Measurements from ENCODE around the gene GAS7.
"Not testable (repeated sequence)": the region's sequence is repeated elsewhere in the genome, so short reads cannot be mapped to it uniquely, and the experiment has no call there.

Gene GAS7

GRCh38 chr17:9925457-9925856, 272.9 kb downstream of the GAS7 start:
- DNase-seq (ENCODE audit: low read depth, low spot score): no peak
- Histone ChIP-seq H3K9ac (ENCODE audit: insufficient read length) (no peak overlapping the region), H3K27ac (no peak overlapping the region), H3K36me3 (ENCODE audit: insufficient read depth, low read length) (no peaks in the 10 kb centered on the region), H3K9me3 (ENCODE audit: low read depth, low read length) (no peaks in the 10 kb centered on the region), H3K4me3 (no peak overlapping the region)
- no peak for TF ChIP-seq FOXP2 (optimal IDR thresholded peaks at IDR 0.05; ENCODE audit: control extremely low read depth, extremely low read length, insufficient read depth)
- TF ChIP-seq EZH2 (IDR thresholded peaks at IDR 0.05): no peak
- TF ChIP-seq POLR2AphosphoS5 (IDR thresholded peaks at IDR 0.05; ENCODE audit: borderline replicate concordance, low read depth, low read length): no peak

GRCh38 chr17:9924735-9925191, 273.6 kb downstream of the GAS7 start:
- Histone ChIP-seq H3K4me3 (no peak overlapping the region), H3K27ac (no peak overlapping the region)
- peak; percentile 5 for DNase-seq (ENCODE audit: low read depth, low spot score)

GRCh38 chr17:9922012-9922848, 276.2 kb downstream of the GAS7 start:
- Histone ChIP-seq H3K36me3 (ENCODE audit: insufficient read depth, low read length) (no peaks in the 10 kb centered on the region), H3K27ac (no peak overlapping the region), H3K9me3 (ENCODE audit: low read depth, low read length) (no peaks in the 10 kb centered on the region), H3K4me3 (no peak overlapping the region), H3K9ac (ENCODE audit: insufficient read length) (no peak overlapping the region)
- TF ChIP-seq POLR2AphosphoS5 (IDR thresholded peaks at IDR 0.05; ENCODE audit: borderline replicate concordance, low read depth, low read length): no peak
- no peak for TF ChIP-seq EZH2 (IDR thresholded peaks at IDR 0.05)
- no peak for TF ChIP-seq FOXP2 (optimal IDR thresholded peaks at IDR 0.05; ENCODE audit: control extremely low read depth, extremely low read length, insufficient read depth)
- DNase-seq (ENCODE audit: low read depth, low spot score): no peak

More at GRCh38 chr17:9924735-9925191, 273.6 kb downstream of the GAS7 start:
- H3K9ac ChIP-seq (ENCODE audit: insufficient read length): no peak overlapping the region
- no peak for TF ChIP-seq POLR2AphosphoS5 (IDR thresholded peaks at IDR 0.05; ENCODE audit: borderline replicate concordance, low read depth, low read length)
- TF ChIP-seq FOXP2 (optimal IDR thresholded peaks at IDR 0.05; ENCODE audit: control extremely low read depth, extremely low read length, insufficient read depth): no peak
- TF ChIP-seq EZH2 (IDR thresholded peaks at IDR 0.05): no peak
- no peaks in the 10 kb centered on the region for H3K9me3 ChIP-seq (ENCODE audit: low read depth, low read length)
- H3K36me3 ChIP-seq (ENCODE audit: insufficient read depth, low read length): no peaks in the 10 kb centered on the region

GRCh38 chr17:9921216-9921615, 277.2 kb downstream of the GAS7 start:
- DNase-seq (ENCODE audit: low read depth, low spot score); H3K27ac ChIP-seq; H3K36me3 ChIP-seq (ENCODE audit: insufficient read depth, low read length): not testable (repeated sequence)

GRCh38 chr17:9918804-9919352, 279.5 kb downstream of the GAS7 start:
- Histone ChIP-seq H3K9ac (ENCODE audit: insufficient read length) (no peak overlapping the region), H3K27ac (no peak overlapping the region), H3K36me3 (ENCODE audit: insufficient read depth, low read length) (no peaks in the 10 kb centered on the region), H3K4me3 (no peak overlapping the region), H3K9me3 (ENCODE audit: low read depth, low read length) (no peaks in the 10 kb centered on the region)
- no peak for TF ChIP-seq POLR2AphosphoS5 (IDR thresholded peaks at IDR 0.05; ENCODE audit: borderline replicate concordance, low read depth, low read length)
- TF ChIP-seq FOXP2 (optimal IDR thresholded peaks at IDR 0.05; ENCODE audit: control extremely low read depth, extremely low read length, insufficient read depth): no peak
- TF ChIP-seq EZH2 (IDR thresholded peaks at IDR 0.05): no peak
- DNase-seq (ENCODE audit: low read depth, low spot score): no peak

More at GRCh38 chr17:9921216-9921615, 277.2 kb downstream of the GAS7 start:
- H3K9me3 ChIP-seq (ENCODE audit: low read depth, low read length); H3K9ac ChIP-seq (ENCODE audit: insufficient read length); H3K4me3 ChIP-seq: not testable (repeated sequence)

GRCh38 chr17:9918352-9918751, 280.1 kb downstream of the GAS7 start:
- TF ChIP-seq EZH2 (IDR thresholded peaks at IDR 0.05): no peak
- TF ChIP-seq POLR2AphosphoS5 (IDR thresholded peaks at IDR 0.05; ENCODE audit: borderline replicate concordance, low read depth, low read length): no peak
- no peak for TF ChIP-seq FOXP2 (optimal IDR thresholded peaks at IDR 0.05; ENCODE audit: control extremely low read depth, extremely low read length, insufficient read depth)
- no peaks in the 10 kb centered on the region for H3K36me3 ChIP-seq (ENCODE audit: insufficient read depth, low read length)
- H3K4me3 ChIP-seq: no peak overlapping the region

GRCh38 chr17:9917801-9918200, 280.6 kb downstream of the GAS7 start:
- no peak for DNase-seq (ENCODE audit: low read depth, low spot score)
- TF ChIP-seq FOXP2 (optimal IDR thresholded peaks at IDR 0.05; ENCODE audit: control extremely low read depth, extremely low read length, insufficient read depth) (no peak), EZH2 (IDR thresholded peaks at IDR 0.05) (no peak), POLR2AphosphoS5 (IDR thresholded peaks at IDR 0.05; ENCODE audit: borderline replicate concordance, low read depth, low read length) (no peak)
- no peak overlapping the region for H3K9ac ChIP-seq (ENCODE audit: insufficient read length)
- H3K9me3 ChIP-seq (ENCODE audit: low read depth, low read length): no peaks in the 10 kb centered on the region
- H3K27ac ChIP-seq: no peak overlapping the region
- no peaks in the 10 kb centered on the region for H3K36me3 ChIP-seq (ENCODE audit: insufficient read depth, low read length)
- H3K4me3 ChIP-seq: no peak overlapping the region

More at GRCh38 chr17:9918352-9918751, 280.1 kb downstream of the GAS7 start:
- Histone ChIP-seq H3K9me3 (ENCODE audit: low read depth, low read length) (no peaks in the 10 kb centered on the region), H3K9ac (ENCODE audit: insufficient read length) (no peak overlapping the region), H3K27ac (no peak overlapping the region)
- DNase-seq (ENCODE audit: low read depth, low spot score): no peak

- no peak for DNase-seq (ENCODE audit: low read depth, low spot score)
- TF ChIP-seq EZH2 (IDR thresholded peaks at IDR 0.05) (no peak), FOXP2 (optimal IDR thresholded peaks at IDR 0.05; ENCODE audit: control extremely low read depth, extremely low read length, insufficient read depth) (no peak), POLR2AphosphoS5 (IDR thresholded peaks at IDR 0.05; ENCODE audit: borderline replicate concordance, low read depth, low read length) (no peak)
- H3K27ac ChIP-seq: no peak overlapping the region
- H3K9me3 ChIP-seq (ENCODE audit: low read depth, low read length): no peaks in the 10 kb centered on the region
- H3K4me3 ChIP-seq: no peak overlapping the region
- no peak overlapping the region for H3K9ac ChIP-seq (ENCODE audit: insufficient read length)
- no peaks in the 10 kb centered on the region for H3K36me3 ChIP-seq (ENCODE audit: insufficient read depth, low read length)
Measured at GRCh38 chr17:9917131-9917530, 281.3 kb downstream of the GAS7 start.
